ENCODE measurements around the gene C10orf90.
A peak's percentile ranks its signal among the peaks of the same experiment; 100 is the strongest.

C10orf90 gene

DNA sequence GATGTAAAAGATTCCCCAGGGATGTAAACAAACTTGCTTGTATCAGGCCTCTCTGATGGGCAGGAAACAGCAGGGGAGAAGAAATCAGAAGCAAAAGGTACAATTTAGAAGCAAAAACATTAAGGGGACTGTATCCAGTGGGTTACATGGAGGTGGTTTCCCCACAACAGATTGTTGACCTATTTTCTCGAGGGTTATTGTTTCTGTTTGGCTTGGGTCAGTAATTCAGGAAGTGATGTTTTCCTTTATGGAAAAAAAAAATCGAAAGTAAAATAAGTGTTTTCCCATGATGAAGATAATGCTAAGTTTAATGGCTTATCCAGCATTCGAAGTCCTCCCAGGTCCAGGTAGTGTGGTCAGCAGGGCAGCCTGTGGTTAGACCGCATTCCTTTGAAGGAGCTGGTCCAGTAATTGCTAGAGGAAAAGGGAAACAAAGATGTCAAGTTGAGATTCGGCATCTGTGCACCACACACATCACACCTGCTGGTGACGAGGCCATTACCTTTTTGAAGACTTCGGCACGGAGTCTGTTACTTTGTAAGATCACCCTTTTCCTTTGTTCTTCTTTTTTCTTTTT is 244.9 kb downstream of the C10orf90 start:
- DNase-seq (ENCODE audit: extremely low read depth, low read depth) = no peak
- no peak overlapping the region for H3K4me3 ChIP-seq (replicated peaks; ENCODE audit: low read depth, low read length)

DNA sequence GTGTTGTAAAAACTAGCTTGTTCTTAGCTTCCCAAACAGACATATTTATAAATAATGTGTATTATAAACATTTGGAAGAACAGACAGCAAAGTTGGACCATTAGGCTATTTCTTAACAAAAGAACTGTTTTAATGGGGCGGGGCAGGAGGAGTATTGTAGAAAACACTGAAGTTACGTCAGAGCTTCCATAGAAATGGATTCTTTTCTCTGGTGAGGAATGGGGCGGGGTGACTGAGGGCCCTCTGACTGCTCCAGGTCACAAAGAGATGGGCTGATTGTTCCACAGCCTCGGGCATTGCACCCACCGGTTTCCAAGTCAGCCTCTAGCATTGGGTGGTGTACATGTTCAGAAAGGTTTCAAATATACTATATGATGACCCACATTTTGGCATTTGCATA is 245.5 kb downstream of the C10orf90 start:
- no peak overlapping the region for H3K4me3 ChIP-seq (replicated peaks; ENCODE audit: low read depth, low read length)
- TF ChIP-seq, protein P1, sequence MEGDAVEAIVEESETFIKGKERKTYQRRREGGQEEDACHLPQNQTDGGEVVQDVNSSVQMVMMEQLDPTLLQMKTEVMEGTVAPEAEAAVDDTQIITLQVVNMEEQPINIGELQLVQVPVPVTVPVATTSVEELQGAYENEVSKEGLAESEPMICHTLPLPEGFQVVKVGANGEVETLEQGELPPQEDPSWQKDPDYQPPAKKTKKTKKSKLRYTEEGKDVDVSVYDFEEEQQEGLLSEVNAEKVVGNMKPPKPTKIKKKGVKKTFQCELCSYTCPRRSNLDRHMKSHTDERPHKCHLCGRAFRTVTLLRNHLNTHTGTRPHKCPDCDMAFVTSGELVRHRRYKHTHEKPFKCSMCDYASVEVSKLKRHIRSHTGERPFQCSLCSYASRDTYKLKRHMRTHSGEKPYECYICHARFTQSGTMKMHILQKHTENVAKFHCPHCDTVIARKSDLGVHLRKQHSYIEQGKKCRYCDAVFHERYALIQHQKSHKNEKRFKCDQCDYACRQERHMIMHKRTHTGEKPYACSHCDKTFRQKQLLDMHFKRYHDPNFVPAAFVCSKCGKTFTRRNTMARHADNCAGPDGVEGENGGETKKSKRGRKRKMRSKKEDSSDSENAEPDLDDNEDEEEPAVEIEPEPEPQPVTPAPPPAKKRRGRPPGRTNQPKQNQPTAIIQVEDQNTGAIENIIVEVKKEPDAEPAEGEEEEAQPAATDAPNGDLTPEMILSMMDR (IDR thresholded peaks at IDR 0.05; ENCODE audit: low read depth, low read length, missing control alignments) = no peak
- DNase-seq (ENCODE audit: extremely low read depth, low read depth) = no peak

More for the DNA sequence above, 244.9 kb downstream of the C10orf90 start:
- TF ChIP-seq, protein P1 (IDR thresholded peaks at IDR 0.05; ENCODE audit: low read depth, low read length, missing control alignments) = no peak

DNA sequence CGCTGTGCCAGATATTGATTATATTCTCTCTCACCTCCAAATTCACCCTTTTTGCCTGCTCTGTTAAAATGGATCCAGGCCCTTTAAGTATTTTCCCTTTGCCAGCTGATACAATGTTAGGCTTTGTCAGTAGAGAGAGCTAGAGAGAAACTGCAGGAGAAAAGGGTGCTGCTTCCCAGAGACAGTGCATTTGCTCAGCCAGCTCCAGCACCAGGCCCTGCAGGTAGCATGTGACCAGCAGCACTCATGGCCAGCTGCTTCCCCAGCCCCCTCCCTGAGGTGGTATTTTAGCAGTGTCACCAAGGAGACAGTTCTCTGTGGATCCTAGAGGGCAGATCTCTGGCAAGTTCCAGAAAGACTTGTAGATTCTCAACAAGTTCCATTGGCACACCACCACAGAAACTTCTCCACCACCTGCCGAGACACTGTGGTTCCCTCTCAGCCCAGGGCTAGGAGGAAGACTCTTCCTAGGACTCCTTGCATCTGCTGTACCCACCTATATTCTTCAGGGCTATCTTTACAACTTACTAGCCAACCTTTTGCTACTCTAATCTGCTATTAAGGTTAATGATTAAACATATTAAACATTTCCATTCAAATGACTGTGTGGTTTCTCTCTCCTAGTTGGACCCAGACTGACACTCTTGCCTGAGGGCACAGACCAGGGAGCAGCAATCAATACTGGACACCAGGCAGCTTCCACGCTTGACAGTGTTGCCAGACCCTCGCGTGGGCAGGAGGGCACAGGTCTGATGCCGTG is 246.6 kb downstream of the C10orf90 start:
- no peak overlapping the region for H3K4me3 ChIP-seq (replicated peaks; ENCODE audit: low read depth, low read length)
- TF ChIP-seq, protein P1 (IDR thresholded peaks at IDR 0.05; ENCODE audit: low read depth, low read length, missing control alignments) = no peak
- DNase-seq (ENCODE audit: extremely low read depth, low read depth) = no peak

DNA sequence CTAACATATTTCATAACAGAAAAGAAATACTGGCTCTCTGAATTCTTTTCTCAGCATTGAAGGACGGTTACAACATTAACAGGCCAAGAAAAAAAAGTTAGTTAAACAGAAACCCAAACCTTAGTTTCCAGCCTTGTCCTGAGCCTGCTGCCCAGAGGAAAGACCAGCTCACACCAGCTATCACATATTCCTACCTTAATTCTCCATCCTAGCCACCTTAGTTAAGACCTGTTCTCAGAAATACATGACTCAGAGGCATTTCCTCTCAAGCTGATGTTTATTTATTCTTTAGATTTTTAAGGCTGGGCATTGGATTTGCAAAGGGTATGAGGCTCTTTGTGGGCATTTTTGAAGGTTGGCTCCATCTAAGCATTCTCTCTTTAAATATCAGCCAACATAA is 247.9 kb downstream of the C10orf90 start:
- H3K4me3 ChIP-seq (replicated peaks; ENCODE audit: low read depth, low read length) = no peak overlapping the region
- DNase-seq (ENCODE audit: extremely low read depth, low read depth) = no peak
- TF ChIP-seq, protein P1 (IDR thresholded peaks at IDR 0.05; ENCODE audit: low read depth, low read length, missing control alignments) = no peak

DNA sequence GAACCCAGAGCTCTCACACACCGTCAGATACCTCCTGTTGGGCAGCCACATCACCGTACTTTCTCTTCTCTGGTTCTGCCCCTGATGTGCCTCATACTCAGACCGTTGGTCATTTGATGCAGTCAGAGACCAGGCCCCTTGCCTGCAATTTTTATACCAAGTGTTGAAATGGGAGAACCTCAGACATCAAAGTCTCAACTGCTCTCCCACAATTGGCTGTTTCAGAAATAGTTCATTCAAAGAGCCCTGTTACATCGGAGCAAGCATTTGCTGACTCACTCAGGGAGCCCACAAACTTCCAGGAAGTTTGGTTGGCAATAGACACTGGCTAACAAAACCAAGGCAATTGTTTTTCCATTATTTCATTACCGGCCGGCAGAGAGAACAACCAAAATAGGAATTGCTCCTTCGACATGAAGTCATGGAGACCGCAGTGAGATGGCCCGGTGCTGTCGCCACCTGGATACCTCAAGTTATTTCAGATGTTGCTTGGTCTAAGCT is 248.7 kb downstream of the C10orf90 start:
- DNase-seq (ENCODE audit: extremely low read depth, low read depth) = peak; percentile 63
- no peak overlapping the region for H3K4me3 ChIP-seq (replicated peaks; ENCODE audit: low read depth, low read length)
- TF ChIP-seq, protein P1 (IDR thresholded peaks at IDR 0.05; ENCODE audit: low read depth, low read length, missing control alignments) = no peak

DNA sequence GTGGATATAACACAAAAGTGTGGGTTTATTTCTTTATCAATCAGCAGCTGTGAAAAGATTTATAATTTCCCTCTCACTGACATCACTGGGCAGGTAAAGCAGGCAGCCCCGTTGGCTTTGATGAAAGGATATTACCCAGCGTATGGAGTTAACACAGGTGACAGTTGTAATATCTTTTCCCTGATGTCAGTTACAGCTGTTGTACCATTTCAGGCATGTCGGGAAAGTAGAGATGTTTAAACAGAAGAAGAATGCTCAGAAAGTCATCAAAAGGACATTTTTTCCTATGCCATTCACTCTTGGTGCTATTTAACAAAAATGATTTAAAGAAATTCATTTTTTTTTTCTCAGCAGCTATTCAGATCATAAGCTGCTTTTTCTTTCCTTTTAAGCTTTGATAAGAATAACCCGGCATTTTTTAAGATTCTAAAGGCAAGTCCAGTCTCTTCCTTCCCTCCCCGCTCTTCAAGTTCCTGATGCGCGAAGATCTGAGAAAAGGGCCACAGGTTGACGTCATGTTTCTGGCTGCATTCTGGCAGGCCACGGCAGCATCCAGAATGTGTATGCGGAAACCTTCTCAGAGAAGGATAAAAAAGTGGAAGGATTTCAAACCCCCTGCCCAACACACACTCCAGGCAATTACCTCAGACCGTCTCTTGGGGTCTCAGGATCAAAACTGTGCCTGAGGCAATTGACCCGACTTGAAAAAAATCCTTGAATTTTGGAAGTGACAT is 249.8 kb downstream of the C10orf90 start:
- TF ChIP-seq, protein P1 (IDR thresholded peaks at IDR 0.05; ENCODE audit: low read depth, low read length, missing control alignments) = no peak
- H3K4me3 ChIP-seq (replicated peaks; ENCODE audit: low read depth, low read length) = no peak overlapping the region
- no peak for DNase-seq (ENCODE audit: extremely low read depth, low read depth)
